K562 (cell line): ENCODE data around the gene POLR3H. TPM values are rescaled to one million over a fixed set of nuclear protein-coding genes. Genes with fewer than 3 reads are reported as not detected.

Source experiments
- BACH1 ChIP-seq: fragments of 200-800 bp; sonication (Bioruptor generic); IDR thresholded peaks from 2 replicates; pipeline ENCODE4 v1.6.1; 2016; ENCODE audit warnings: missing genetic modification characterization, missing compliant biosample characterization
- BRF1 ChIP-seq: IDR thresholded peaks from 3 replicates; pipeline ENCODE4 v1.6.1; 2011; ENCODE audit warnings: borderline replicate concordance, mild to moderate bottlenecking; ENCODE audit not compliant: insufficient read length; ENCODE audit errors: extremely low read depth
- CC2D1A ChIP-seq: fragments of 450-650 bp; IDR thresholded peaks from 2 replicates; pipeline ENCODE4 v1.6.1; 2017; ENCODE audit warnings: mild to moderate bottlenecking
- CTBP1 ChIP-seq: fragments of 450-650 bp; IDR thresholded peaks from 2 replicates; pipeline ENCODE4 v1.6.1; 2016; ENCODE audit warnings: borderline replicate concordance
- FOXK2 ChIP-seq, 2 experiments: fragments of 450-650 bp; IDR thresholded peaks in 1 of 2; conservative IDR thresholded peaks in 1 of 2; 2 replicates each; pipeline ENCODE4 v1.6.1; 2016; ENCODE audit warnings: low read depth in 2 of 2, mild to moderate bottlenecking in 1 of 2
- FOXO4 ChIP-seq: fragments of 450-650 bp; formaldehyde crosslinking; IDR thresholded peaks from 2 replicates; pipeline ENCODE4 v1.4.0; 2020; ENCODE audit warnings: mild to moderate bottlenecking, moderate library complexity
- JUND ChIP-seq, 2 experiments: IDR thresholded peaks; 2 replicates in 1 of 2; 3 replicates in 1 of 2; pipeline ENCODE4 v1.6.1; 2011; ENCODE audit warnings: borderline replicate concordance in 2 of 2, low read depth in 2 of 2, low read length in 2 of 2, improper control_type of control experiment in 1 of 2, missing biosample characterization in 1 of 2, missing genetic modification characterization in 1 of 2, missing genetic modification reagents in 1 of 2
- LCOR ChIP-seq: sonication (generic); formaldehyde crosslinking; IDR thresholded peaks from 2 replicates; pipeline ENCODE4 v1.8.0; 2022; ENCODE audit warnings: mild to moderate bottlenecking, missing genetic modification reagents
- LEF1 ChIP-seq: fragments of 450-650 bp; IDR thresholded peaks from 2 replicates; pipeline ENCODE4 v1.6.1; 2016; ENCODE audit warnings: mild to moderate bottlenecking
- MITF ChIP-seq: IDR thresholded peaks from 2 replicates; pipeline ENCODE4 v1.6.1; 2014; ENCODE audit warnings: antibody characterized with exemption
- RBM22 ChIP-seq: fragments of 200-400 bp; formaldehyde crosslinking; IDR thresholded peaks from 2 replicates; pipeline ENCODE4 v1.6.1; 2018; ENCODE audit warnings: low read length, low read depth; ENCODE audit not compliant: poor library complexity, severe bottlenecking
- ZBTB33 ChIP-seq: sonication (generic); formaldehyde crosslinking; IDR thresholded peaks from 2 replicates; pipeline ENCODE4 v1.8.1; 2023; ENCODE audit warnings: mild to moderate bottlenecking, missing genetic modification reagents
- ZKSCAN8 ChIP-seq: fragments of 200-800 bp; sonication (Bioruptor generic); IDR thresholded peaks from 2 replicates; pipeline ENCODE4 v1.6.1; 2016; ENCODE audit warnings: missing genetic modification characterization, missing compliant biosample characterization
- ZNF766 ChIP-seq: fragments of 200-800 bp; sonication (Bioruptor generic); conservative IDR thresholded peaks from 2 replicates; pipeline ENCODE4 v1.6.1; 2016; ENCODE audit warnings: missing genetic modification characterization, missing compliant biosample characterization
- polyA plus RNA-seq, 8 experiments: library from polyadenylated mRNA; depleted of rRNA in 4 of 8; stranded (reverse) in 5 of 8; unstranded in 3 of 8; fragments of >200 nt; fragmentation: Nextera tagmentation in 2 of 8; fragmentation: Illumina TruSeq in 1 of 8; extraction: Ambion mirVana in 2 of 8; extraction: Trizol in 1 of 8; gene quantifications; 2 replicates each; pipeline versions ENCODE4 v1.2.1 to v1.2.3, GENCODE V29; 2011 to 2014; ENCODE audit warnings: inconsistent platforms in 1 of 8, missing spikeins in 1 of 8
- total RNA-seq, 7 experiments: library from RNA; depleted of rRNA in 6 of 7; stranded (reverse); fragments of >200 nt in 6 of 7; fragmentation: Illumina TruSeq in 2 of 7; extraction: Trizol in 2 of 7; gene quantifications; 2 replicates each; pipeline versions ENCODE4 v1.2.1 to v1.2.3, GENCODE V29; 2011 to 2021; ENCODE audit warnings: low replicate concordance in 1 of 7
- TF ChIP-seq, protein P1 (sequence below): sonication (generic); formaldehyde crosslinking; IDR thresholded peaks from 2 replicates; pipeline ENCODE4 v1.8.0; 2022; ENCODE audit warnings: mild to moderate bottlenecking, missing genetic modification reagents
- TF ChIP-seq, protein P2 (sequence below): sonication (generic); formaldehyde crosslinking; IDR thresholded peaks from 2 replicates; pipeline ENCODE4 v1.8.0; 2022; ENCODE audit warnings: mild to moderate bottlenecking, missing genetic modification reagents

POLR3H gene
- total and polyA plus RNA-seq, 9 of the 15 experiments (the other 6 are each of a cell fraction or from before 2014, with no cell fraction given) = 5.3 to 48.4 (median 22.2) TPM

- TF ChIP-seq FOXO4 (CRISPR knock-in tag) = no peak
- 0 out of 2 replicates have a peak, but pooled peaks have one; percentile 37 for TF ChIP-seq LCOR (CRISPR knock-in tag)
- no peak for TF ChIP-seq BACH1 (tag)
- TF ChIP-seq CC2D1A = no peak
- peak; percentile 55 for TF ChIP-seq JUND (IDR thresholded peaks at IDR 0.05; ENCODE audit: borderline replicate concordance, low read depth, low read length)
- TF ChIP-seq JUND (tag; IDR thresholded peaks at IDR 0.05; ENCODE audit: borderline replicate concordance, low read depth, low read length) = peak; percentile 33; the same call in 1 of the 3 replicates
- TF ChIP-seq FOXK2 (conservative IDR thresholded peaks at IDR 0.05 in 1 of 2, IDR thresholded peaks at IDR 0.05 in 1 of 2; ENCODE audit: low read depth in 2 of 2) = no peak
- TF ChIP-seq MITF = peak; percentile 77
- TF ChIP-seq ZNF766 = peak; percentile 54; the same call in 1 of the 2 replicates
- TF ChIP-seq, protein P1, sequence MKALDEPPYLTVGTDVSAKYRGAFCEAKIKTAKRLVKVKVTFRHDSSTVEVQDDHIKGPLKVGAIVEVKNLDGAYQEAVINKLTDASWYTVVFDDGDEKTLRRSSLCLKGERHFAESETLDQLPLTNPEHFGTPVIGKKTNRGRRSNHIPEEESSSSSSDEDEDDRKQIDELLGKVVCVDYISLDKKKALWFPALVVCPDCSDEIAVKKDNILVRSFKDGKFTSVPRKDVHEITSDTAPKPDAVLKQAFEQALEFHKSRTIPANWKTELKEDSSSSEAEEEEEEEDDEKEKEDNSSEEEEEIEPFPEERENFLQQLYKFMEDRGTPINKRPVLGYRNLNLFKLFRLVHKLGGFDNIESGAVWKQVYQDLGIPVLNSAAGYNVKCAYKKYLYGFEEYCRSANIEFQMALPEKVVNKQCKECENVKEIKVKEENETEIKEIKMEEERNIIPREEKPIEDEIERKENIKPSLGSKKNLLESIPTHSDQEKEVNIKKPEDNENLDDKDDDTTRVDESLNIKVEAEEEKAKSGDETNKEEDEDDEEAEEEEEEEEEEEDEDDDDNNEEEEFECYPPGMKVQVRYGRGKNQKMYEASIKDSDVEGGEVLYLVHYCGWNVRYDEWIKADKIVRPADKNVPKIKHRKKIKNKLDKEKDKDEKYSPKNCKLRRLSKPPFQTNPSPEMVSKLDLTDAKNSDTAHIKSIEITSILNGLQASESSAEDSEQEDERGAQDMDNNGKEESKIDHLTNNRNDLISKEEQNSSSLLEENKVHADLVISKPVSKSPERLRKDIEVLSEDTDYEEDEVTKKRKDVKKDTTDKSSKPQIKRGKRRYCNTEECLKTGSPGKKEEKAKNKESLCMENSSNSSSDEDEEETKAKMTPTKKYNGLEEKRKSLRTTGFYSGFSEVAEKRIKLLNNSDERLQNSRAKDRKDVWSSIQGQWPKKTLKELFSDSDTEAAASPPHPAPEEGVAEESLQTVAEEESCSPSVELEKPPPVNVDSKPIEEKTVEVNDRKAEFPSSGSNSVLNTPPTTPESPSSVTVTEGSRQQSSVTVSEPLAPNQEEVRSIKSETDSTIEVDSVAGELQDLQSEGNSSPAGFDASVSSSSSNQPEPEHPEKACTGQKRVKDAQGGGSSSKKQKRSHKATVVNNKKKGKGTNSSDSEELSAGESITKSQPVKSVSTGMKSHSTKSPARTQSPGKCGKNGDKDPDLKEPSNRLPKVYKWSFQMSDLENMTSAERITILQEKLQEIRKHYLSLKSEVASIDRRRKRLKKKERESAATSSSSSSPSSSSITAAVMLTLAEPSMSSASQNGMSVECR (CRISPR knock-in tag) = no peak
- TF ChIP-seq CTBP1 = peak; percentile 74; the same call in 1 of the 2 replicates
- TF ChIP-seq ZKSCAN8 (CRISPR knock-in tag) = peak; percentile 55; the same call in 1 of the 2 replicates
- peak; percentile 12 for TF ChIP-seq RBM22
- peak; percentile 81 for TF ChIP-seq LEF1
- TF ChIP-seq, protein P2, sequence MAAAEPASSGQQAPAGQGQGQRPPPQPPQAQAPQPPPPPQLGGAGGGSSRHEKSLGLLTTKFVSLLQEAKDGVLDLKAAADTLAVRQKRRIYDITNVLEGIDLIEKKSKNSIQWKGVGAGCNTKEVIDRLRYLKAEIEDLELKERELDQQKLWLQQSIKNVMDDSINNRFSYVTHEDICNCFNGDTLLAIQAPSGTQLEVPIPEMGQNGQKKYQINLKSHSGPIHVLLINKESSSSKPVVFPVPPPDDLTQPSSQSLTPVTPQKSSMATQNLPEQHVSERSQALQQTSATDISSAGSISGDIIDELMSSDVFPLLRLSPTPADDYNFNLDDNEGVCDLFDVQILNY (CRISPR knock-in tag) = no peak
- TF ChIP-seq BRF1 = no peak
- 0 out of 2 replicates have a peak, but pooled peaks have one; percentile 66 for TF ChIP-seq ZBTB33 (CRISPR knock-in tag)
Measured at GRCh38 chr22:41523464-41524221, 20.6 kb downstream of the POLR3H start (continued).
